22Rv1 (cell line): Measurements from ENCODE around the gene ATAD5.

Source experiments
- ZFX ChIP-seq: fragments of 450-650 bp; IDR thresholded peaks from 2 replicates; pipeline ENCODE4 v1.6.1; 2017; ENCODE audit warnings: antibody characterized with exemption, borderline replicate concordance
- TF ChIP-seq, protein P1 (sequence below): fragments of 450-650 bp; IDR thresholded peaks from 2 replicates; pipeline ENCODE4 v1.5.1; 2017; ENCODE audit warnings: mild to moderate bottlenecking

DNA sequence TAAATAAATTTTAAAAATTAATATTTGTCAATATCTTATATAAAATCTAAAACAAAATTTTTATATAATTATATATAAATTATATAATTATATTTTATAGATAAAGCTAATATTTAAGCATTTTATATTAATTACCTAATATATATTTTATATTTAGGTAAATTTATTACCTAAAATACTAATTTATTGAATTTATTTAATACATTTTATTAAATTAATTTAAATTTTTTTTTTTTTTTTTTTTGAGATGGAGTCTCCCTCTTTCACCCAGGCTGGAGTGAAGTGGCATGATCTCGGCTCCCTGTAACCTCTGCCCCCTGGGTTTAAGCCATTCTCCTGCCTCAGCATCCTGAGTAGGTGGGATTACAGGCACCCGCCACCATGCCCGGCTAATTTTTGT lies 22.4 kb downstream of the ATAD5 start:
- TF ChIP-seq, protein P1, sequence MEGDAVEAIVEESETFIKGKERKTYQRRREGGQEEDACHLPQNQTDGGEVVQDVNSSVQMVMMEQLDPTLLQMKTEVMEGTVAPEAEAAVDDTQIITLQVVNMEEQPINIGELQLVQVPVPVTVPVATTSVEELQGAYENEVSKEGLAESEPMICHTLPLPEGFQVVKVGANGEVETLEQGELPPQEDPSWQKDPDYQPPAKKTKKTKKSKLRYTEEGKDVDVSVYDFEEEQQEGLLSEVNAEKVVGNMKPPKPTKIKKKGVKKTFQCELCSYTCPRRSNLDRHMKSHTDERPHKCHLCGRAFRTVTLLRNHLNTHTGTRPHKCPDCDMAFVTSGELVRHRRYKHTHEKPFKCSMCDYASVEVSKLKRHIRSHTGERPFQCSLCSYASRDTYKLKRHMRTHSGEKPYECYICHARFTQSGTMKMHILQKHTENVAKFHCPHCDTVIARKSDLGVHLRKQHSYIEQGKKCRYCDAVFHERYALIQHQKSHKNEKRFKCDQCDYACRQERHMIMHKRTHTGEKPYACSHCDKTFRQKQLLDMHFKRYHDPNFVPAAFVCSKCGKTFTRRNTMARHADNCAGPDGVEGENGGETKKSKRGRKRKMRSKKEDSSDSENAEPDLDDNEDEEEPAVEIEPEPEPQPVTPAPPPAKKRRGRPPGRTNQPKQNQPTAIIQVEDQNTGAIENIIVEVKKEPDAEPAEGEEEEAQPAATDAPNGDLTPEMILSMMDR: no peak
- TF ChIP-seq ZFX: no peak
